Measurements from ENCODE around the gene SNED1. TPM values are rescaled to one million over a fixed set of nuclear protein-coding genes. Genes with fewer than 3 reads are reported as not detected.

SNED1 gene
- total and polyA plus RNA-seq, 4 donors = 0.65 to 18.1 (median 2.8) TPM

- Histone ChIP-seq H3K27ac (ENCODE audit: low read depth in 1 of 2, low read length in 2 of 2) (no peak overlapping the region), H3K27me3 (ENCODE audit: control insufficient read depth in 4 of 4, insufficient read depth in 4 of 4, low read length in 3 of 4) (no peaks in the 10 kb centered on the region), H3K36me3 (ENCODE audit: control insufficient read depth in 4 of 4, insufficient read depth in 3 of 4, low read depth in 1 of 4, low read length in 3 of 4) (no peaks in the 10 kb centered on the region), H3K9ac (ENCODE audit: low read depth in 1 of 2, low read length in 2 of 2) (no peak overlapping the region), H3K4me3 (ENCODE audit: low read depth in 1 of 3, low read length in 3 of 3) (no peak overlapping the region), H3K4me1 (ENCODE audit: control insufficient read depth in 4 of 4, insufficient read depth in 4 of 4, low read length in 3 of 4) (peaks cover 0 to 4% (median 2%) of the 10 kb centered on the region in 4 donors), H3K9me3 (ENCODE audit: control insufficient read depth in 4 of 4, low read length in 3 of 4) (no peaks in the 10 kb centered on the region)
- DNase-seq (ENCODE audit: low spot score) = no peak
- TF ChIP-seq SP1 (IDR thresholded peaks at IDR 0.05) = no peak
- TF ChIP-seq FOXA1 (IDR thresholded peaks at IDR 0.05) = no peak
- TF ChIP-seq TAF1 (conservative IDR thresholded peaks at IDR 0.05) = no peak
- TF ChIP-seq NR2F2 (IDR thresholded peaks at IDR 0.05) = no peak
- no peak for TF ChIP-seq HNF4G (IDR thresholded peaks at IDR 0.05)
- TF ChIP-seq ZBTB33 (IDR thresholded peaks at IDR 0.05) = no peak
- TF ChIP-seq FOXA2 (IDR thresholded peaks at IDR 0.05) = no peak
- no peak for TF ChIP-seq GABPA (IDR thresholded peaks at IDR 0.05 in 1 of 2, conservative IDR thresholded peaks at IDR 0.05 in 1 of 2)
- TF ChIP-seq REST (IDR thresholded peaks at IDR 0.05) = no peak
- no peak for TF ChIP-seq CTCF (IDR thresholded peaks at IDR 0.05; ENCODE audit: low read depth, low read length, missing input control)
- TF ChIP-seq JUND (IDR thresholded peaks at IDR 0.05) = no peak
- no peak for TF ChIP-seq RXRA (IDR thresholded peaks at IDR 0.05)
- TF ChIP-seq MAX (IDR thresholded peaks at IDR 0.05) = no peak
- TF ChIP-seq ATF3 (IDR thresholded peaks at IDR 0.05) = no peak
- no peak for TF ChIP-seq RAD21 (IDR thresholded peaks at IDR 0.05)
- no peak for TF ChIP-seq YY1 (IDR thresholded peaks at IDR 0.05)
- no peak for TF ChIP-seq HNF4A (conservative IDR thresholded peaks at IDR 0.05)
- 95% methylated on average over 13 of the region's 13 CpGs for WGBS
Observed at GRCh38 chr2:241125626-241126025, 127.2 kb downstream of the SNED1 start.

GRCh38 chr2:241126201-241126611 lies 127.8 kb downstream of the SNED1 start:
- H3K4me1 ChIP-seq (ENCODE audit: control insufficient read depth in 4 of 4, insufficient read depth in 4 of 4, low read length in 3 of 4) = peaks cover 0 to 4% (median 2%) of the 10 kb centered on the region in 4 donors
- no peaks in the 10 kb centered on the region for H3K27me3 ChIP-seq (ENCODE audit: control insufficient read depth in 4 of 4, insufficient read depth in 4 of 4, low read length in 3 of 4)
- no peaks in the 10 kb centered on the region for H3K36me3 ChIP-seq (ENCODE audit: control insufficient read depth in 4 of 4, insufficient read depth in 3 of 4, low read depth in 1 of 4, low read length in 3 of 4)
- no peaks in the 10 kb centered on the region for H3K9me3 ChIP-seq (ENCODE audit: control insufficient read depth in 4 of 4, low read length in 3 of 4)
- no peak overlapping the region for H3K9ac ChIP-seq (ENCODE audit: low read depth in 1 of 2, low read length in 2 of 2)
- 62% methylated on average over 21 of the region's 21 CpGs for WGBS
- no peak for DNase-seq (ENCODE audit: low spot score)
- H3K4me3 ChIP-seq (ENCODE audit: low read depth in 1 of 3, low read length in 3 of 3) = no peak overlapping the region
- H3K27ac ChIP-seq (ENCODE audit: low read depth in 1 of 2, low read length in 2 of 2) = no peak overlapping the region
- TF ChIP-seq MAX (IDR thresholded peaks at IDR 0.05) (no peak), ATF3 (IDR thresholded peaks at IDR 0.05) (no peak), NR2F2 (IDR thresholded peaks at IDR 0.05) (no peak), JUND (IDR thresholded peaks at IDR 0.05) (no peak), RXRA (IDR thresholded peaks at IDR 0.05) (no peak), FOXA2 (IDR thresholded peaks at IDR 0.05) (no peak), FOXA1 (IDR thresholded peaks at IDR 0.05) (no peak), REST (IDR thresholded peaks at IDR 0.05) (no peak), HNF4G (IDR thresholded peaks at IDR 0.05) (no peak), CTCF (IDR thresholded peaks at IDR 0.05; ENCODE audit: low read depth, low read length, missing input control) (no peak), RAD21 (IDR thresholded peaks at IDR 0.05) (no peak)
